Thoracic aorta endothelial cell (primary cell): Measurements from ENCODE around the gene TEK. TPM values are rescaled to one million over a fixed set of nuclear protein-coding genes. Genes with fewer than 3 reads are reported as not detected.

Experiments
- small RNA-seq: library from RNA; depleted of rRNA; stranded (forward); fragments of <200 nt; gene quantifications from one replicate; pipeline ENCODE3, GENCODE V24; 2012
- total RNA-seq: library from RNA; depleted of rRNA; stranded (reverse); fragments of >200 nt; gene quantifications from 2 replicates; pipeline ENCODE4 v1.2.3, GENCODE V29; 2012

Gene TEK
- total RNA-seq: 85.1 and 101 TPM in 2 replicates

DNA sequence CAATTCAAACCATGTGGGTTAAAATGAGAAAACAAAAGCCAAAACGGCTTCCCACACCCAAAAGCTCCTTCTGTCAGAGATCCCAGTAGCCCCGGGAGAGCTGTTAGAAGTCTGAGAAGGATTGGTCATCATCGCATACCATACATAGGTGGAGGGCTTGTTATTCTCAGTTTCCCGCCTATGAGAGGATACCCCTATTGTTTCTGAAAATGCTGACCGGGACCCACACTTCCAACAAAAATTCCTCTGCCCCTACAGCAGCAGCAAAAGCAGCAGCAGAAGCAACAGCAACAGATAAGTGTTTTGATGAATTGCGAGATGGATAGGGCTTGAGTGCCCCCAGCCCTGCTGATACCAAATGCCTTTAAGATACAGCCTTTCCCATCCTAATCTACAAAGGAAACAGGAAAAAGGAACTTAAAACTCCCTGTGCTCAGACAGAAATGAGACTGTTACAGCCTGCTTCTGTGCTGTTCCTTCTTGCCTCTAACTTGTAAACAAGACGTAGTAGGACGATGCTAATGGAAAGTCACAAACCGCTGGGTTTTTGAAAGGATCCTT is at the start of gene TEK:
Gene TEK, plus strand, starts transcription at position 245 of the 561 bp plus-strand sequence. CDS start 366 bp downstream, outside the sequence.

Small RNAs within 50 kb of the gene (small RNA-seq; reads per million reads assigned to genes)
- gene AL355433.1 (not detected), gene RNA5SP280 (not detected)

Other genes starting within 250 kb of the TEK start
- 24.3 and 24.7 TPM in 2 replicates for gene CAAP1, start 216.4 kb upstream of the TEK start, total RNA-seq
- gene PLAA, start 162.0 kb upstream of the TEK start, total RNA-seq: 55.4 and 65.0 TPM in 2 replicates
- 11.7 and 16.0 TPM in 2 replicates for gene IFT74, start 152.8 kb upstream of the TEK start, total RNA-seq
- not detected in 2 replicates for gene LRRC19, start 103.6 kb upstream of the TEK start, total RNA-seq
- gene EQTN, start 187.9 kb downstream of the TEK start, total RNA-seq: not detected in 2 replicates